HepG2 (cell line): ENCODE measurements around the gene CD248. TPM values are rescaled to one million over a fixed set of nuclear protein-coding genes. Genes with fewer than 3 reads are reported as not detected.

Source experiments
- AHR ChIP-seq: IDR thresholded peaks from 2 replicates; pipeline ENCODE4 v1.6.1; 2018; ENCODE audit warnings: missing genetic modification reagents, missing compliant biosample characterization
- BHLHE40 ChIP-seq: IDR thresholded peaks from 2 replicates; pipeline ENCODE4 v1.6.1; 2011; ENCODE audit warnings: low read length, improper control_type of control experiment
- BRCA1 ChIP-seq: sonication (generic); formaldehyde crosslinking; IDR thresholded peaks from 2 replicates; pipeline ENCODE4 v1.4.0; 2020; ENCODE audit warnings: missing genetic modification reagents
- LRRFIP1 ChIP-seq: sonication (generic); formaldehyde crosslinking; conservative IDR thresholded peaks from 2 replicates; pipeline ENCODE4 v1.4.0; 2020; ENCODE audit warnings: missing genetic modification reagents
- MAFG ChIP-seq: sonication (generic); formaldehyde crosslinking; IDR thresholded peaks from 2 replicates; pipeline ENCODE4 v1.5.1; 2020; ENCODE audit warnings: mild to moderate bottlenecking, missing genetic modification reagents
- MTF1 ChIP-seq: sonication (generic); formaldehyde crosslinking; IDR thresholded peaks from 2 replicates; pipeline ENCODE4 v1.5.0; 2020; ENCODE audit warnings: missing genetic modification reagents
- NCOA2 ChIP-seq: sonication (generic); formaldehyde crosslinking; IDR thresholded peaks from 2 replicates; pipeline ENCODE4 v1.8.0; 2022; ENCODE audit warnings: inconsistent platforms
- PCBP1 ChIP-seq: fragments of 200-400 bp; formaldehyde crosslinking; IDR thresholded peaks from 2 replicates; pipeline ENCODE4 v1.6.1; 2017; ENCODE audit warnings: mild to moderate bottlenecking, low read depth, low read length, borderline replicate concordance
- PHB2 ChIP-seq: fragments of 450-650 bp; IDR thresholded peaks from 2 replicates; pipeline ENCODE4 v1.6.1; 2018; ENCODE audit not compliant: partially characterized antibody
- PRDM10 ChIP-seq: sonication (generic); formaldehyde crosslinking; IDR thresholded peaks from 2 replicates; pipeline ENCODE4 v1.4.0; 2020; ENCODE audit warnings: low read depth, missing genetic modification reagents
- RBFOX2 ChIP-seq: fragments of 200-400 bp; formaldehyde crosslinking; IDR thresholded peaks from 2 replicates; pipeline ENCODE4 v1.6.1; 2017; ENCODE audit warnings: low read depth, mild to moderate bottlenecking, low read length
- ZFP1 ChIP-seq: IDR thresholded peaks from 2 replicates; pipeline ENCODE4 v1.6.1; 2016
- ZFY ChIP-seq: sonication (generic); formaldehyde crosslinking; IDR thresholded peaks from 2 replicates; pipeline ENCODE4 v1.4.0; 2020; ENCODE audit warnings: missing genetic modification reagents
- ZNF234 ChIP-seq: sonication (generic); formaldehyde crosslinking; conservative IDR thresholded peaks from 2 replicates; pipeline ENCODE4 v1.5.1; 2020; ENCODE audit warnings: mild to moderate bottlenecking, missing genetic modification reagents
- ZNF343 ChIP-seq: sonication (generic); formaldehyde crosslinking; IDR thresholded peaks from 2 replicates; pipeline ENCODE4 v1.4.0; 2020; ENCODE audit warnings: mild to moderate bottlenecking, missing genetic modification reagents
- ZNF496 ChIP-seq: sonication (generic); formaldehyde crosslinking; IDR thresholded peaks from 2 replicates; pipeline ENCODE4 v1.8.1; 2023; ENCODE audit warnings: mild to moderate bottlenecking, moderate library complexity, missing genetic modification reagents; ENCODE audit not compliant: insufficient replicate concordance
- ZNF558 ChIP-seq: sonication (generic); formaldehyde crosslinking; IDR thresholded peaks from 2 replicates; pipeline ENCODE4 v1.9.0; 2022; ENCODE audit warnings: mild to moderate bottlenecking, missing genetic modification reagents, borderline replicate concordance
- ZNF619 ChIP-seq: sonication (generic); formaldehyde crosslinking; IDR thresholded peaks from 2 replicates; pipeline ENCODE4 v1.4.0; 2020; ENCODE audit warnings: mild to moderate bottlenecking, missing genetic modification reagents
- ZNF670 ChIP-seq: sonication (generic); formaldehyde crosslinking; IDR thresholded peaks from 2 replicates; pipeline ENCODE4 v1.8.0; 2022; ENCODE audit warnings: mild to moderate bottlenecking, missing genetic modification reagents, borderline replicate concordance
- ZNF75D ChIP-seq: sonication (generic); formaldehyde crosslinking; IDR thresholded peaks from 2 replicates; pipeline ENCODE4 v1.8.1; 2023; ENCODE audit warnings: missing genetic modification reagents, mild to moderate bottlenecking, borderline replicate concordance
- ZSCAN20 ChIP-seq: sonication (generic); formaldehyde crosslinking; IDR thresholded peaks from 2 replicates; pipeline ENCODE4 v1.4.0; 2020; ENCODE audit warnings: missing genetic modification reagents, mild to moderate bottlenecking, borderline replicate concordance
- ZSCAN5A ChIP-seq: sonication (generic); formaldehyde crosslinking; IDR thresholded peaks from 2 replicates; pipeline ENCODE4 v1.8.0; 2022; ENCODE audit warnings: mild to moderate bottlenecking, missing genetic modification reagents, borderline replicate concordance
- polyA plus RNA-seq, 8 experiments: library from polyadenylated mRNA; depleted of rRNA in 3 of 8; stranded (reverse) in 7 of 8; unstranded in 1 of 8; fragments of >200 nt; fragmentation: Illumina TruSeq in 4 of 8; extraction: Trizol in 4 of 8; gene quantifications; 2 replicates each; pipeline versions ENCODE4 v1.2.1 to v1.2.3, GENCODE V29; 2011 to 2016; ENCODE audit warnings: low read depth in 4 of 8, missing spikeins in 1 of 8, mixed read lengths in 1 of 8; ENCODE audit not compliant: insufficient read depth in 1 of 8
- total RNA-seq, 5 experiments: library from RNA; depleted of rRNA; stranded (reverse); fragments of >200 nt; fragmentation: Illumina TruSeq; extraction: Trizol; gene quantifications; 2 replicates each; pipeline ENCODE4 v1.2.3, GENCODE V29; 2016; ENCODE audit warnings: low read depth in 1 of 5

CD248 gene
- total and polyA plus RNA-seq, 2 of the 13 experiments (the other 11 are each of a cell fraction or from before 2014, with no cell fraction given), result 0.25 to 0.35 TPM

GRCh38 chr11:66268244-66268951 is 48.4 kb downstream of the CD248 start, which contains the start of gene RAB1B (continued):
- TF ChIP-seq ZNF558 (CRISPR knock-in tag) (no peak), LRRFIP1 (no peak), ZNF496 (CRISPR knock-in tag) (no peak), ZFY (peak; percentile 52), ZNF670 (CRISPR knock-in tag) (no peak), BHLHE40 (no peak), ZSCAN20 (CRISPR knock-in tag) (no peak), MTF1 (CRISPR knock-in tag) (no peak), ZNF234 (CRISPR knock-in tag) (no peak), PRDM10 (CRISPR knock-in tag) (no peak), ZNF343 (0 out of 2 replicates have a peak, but pooled peaks have one; percentile 5), ZNF75D (no peak), PHB2 (no peak), ZFP1 (CRISPR knock-in tag) (no peak), NCOA2 (CRISPR knock-in tag) (0 out of 2 replicates have a peak, but pooled peaks have one; percentile 12), AHR (CRISPR knock-in tag) (no peak), MAFG (CRISPR knock-in tag) (no peak), ZNF619 (CRISPR knock-in tag) (no peak), PCBP1 (no peak), BRCA1 (CRISPR knock-in tag) (no peak), RBFOX2 (peak; percentile 92), ZSCAN5A (CRISPR knock-in tag) (no peak)
